ENCODE measurements around the gene PRF1.

The PRF1 gene

DNA sequence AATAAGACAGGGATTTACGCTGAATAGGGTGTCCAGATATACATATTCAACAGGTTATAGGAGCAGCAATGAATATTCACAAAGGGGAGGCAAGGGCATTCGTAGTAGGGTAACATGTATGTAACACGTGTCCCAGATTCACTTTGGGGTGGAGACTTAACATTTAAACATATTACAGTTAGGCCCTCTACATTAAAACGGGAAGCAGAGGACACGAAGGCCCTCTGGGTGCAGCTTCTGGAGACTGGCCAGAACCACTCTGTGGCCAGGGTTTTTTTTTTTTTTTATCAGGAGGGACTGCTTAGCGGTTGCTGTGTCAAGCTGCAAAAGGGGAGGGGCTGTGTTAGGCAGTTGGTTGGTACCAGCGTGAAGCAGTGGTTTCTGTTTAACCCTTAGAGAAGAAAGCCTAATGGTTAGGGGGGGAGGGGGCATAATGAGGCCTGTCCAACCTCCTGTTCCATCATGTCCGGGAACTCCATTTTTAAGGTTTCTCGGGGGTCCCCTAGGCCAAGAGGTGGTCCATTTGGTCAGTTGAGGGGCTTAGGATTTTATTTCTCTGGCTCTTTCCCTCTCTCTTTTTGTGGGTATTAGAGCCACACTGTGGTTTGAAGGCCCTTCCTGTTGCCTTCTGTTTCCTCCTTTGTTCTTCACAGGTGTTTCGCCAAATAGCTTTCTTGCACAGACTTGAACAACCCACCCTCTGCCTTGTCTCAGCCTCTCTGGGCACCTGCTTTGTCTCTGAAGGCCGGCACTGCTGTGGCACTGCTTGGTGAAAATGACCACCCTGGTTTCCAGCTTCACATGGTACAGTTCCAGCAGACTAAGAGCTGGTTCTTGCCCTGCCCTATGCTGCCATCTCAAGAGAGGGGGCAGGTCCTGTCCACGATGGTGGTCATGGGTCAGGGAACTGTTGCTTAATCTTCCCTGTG lies 26.4 kb downstream of the PRF1 start:
- DNase-seq, result no peak

- no peak for DNase-seq
Observed at GRCh38 chr10:70575486-70575873, 27.1 kb downstream of the PRF1 start.

DNA sequence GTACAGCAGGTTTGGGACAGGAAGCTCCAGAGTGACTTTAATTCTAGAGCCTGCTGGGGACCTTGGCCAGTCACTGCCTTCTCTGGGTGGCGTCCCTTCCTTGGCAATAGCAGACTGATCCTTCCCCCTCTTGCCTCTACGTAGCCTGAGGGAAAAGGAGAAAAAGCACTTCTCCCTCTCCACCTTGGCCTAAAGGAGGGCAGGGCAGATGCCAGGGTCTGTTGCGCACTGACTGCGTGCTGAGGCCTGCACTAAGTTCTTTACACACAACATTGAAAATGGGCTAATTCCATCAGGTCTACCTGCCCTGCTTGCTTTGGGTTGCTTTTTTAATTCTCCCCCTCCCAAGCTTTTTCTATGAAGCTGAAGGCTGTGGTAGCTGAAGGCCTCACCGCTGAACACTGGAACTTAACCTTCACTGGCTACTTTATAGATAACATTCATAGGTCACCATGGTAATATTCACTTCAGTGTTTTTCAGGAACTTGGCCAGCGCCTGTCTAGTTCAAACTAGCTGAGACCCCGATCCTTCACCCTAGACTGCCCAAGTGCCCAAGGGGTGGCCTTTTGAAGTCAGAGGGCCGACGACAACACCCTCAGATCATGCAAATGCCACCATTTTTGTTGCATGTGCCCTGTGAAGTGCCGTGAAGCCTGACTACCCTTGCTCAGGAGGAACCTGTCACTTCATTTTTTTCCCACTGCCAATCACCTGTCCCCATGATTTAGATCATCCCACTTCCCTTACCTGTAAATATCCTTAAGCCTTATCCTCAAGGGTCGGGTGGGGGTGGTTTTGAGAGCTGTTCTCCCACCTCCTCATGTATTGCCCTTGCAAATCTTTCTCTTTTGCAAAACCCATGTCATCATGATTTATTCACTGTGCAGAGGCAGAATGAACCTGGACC lies 28.7 kb downstream of the PRF1 start:
- no peak for DNase-seq

DNA sequence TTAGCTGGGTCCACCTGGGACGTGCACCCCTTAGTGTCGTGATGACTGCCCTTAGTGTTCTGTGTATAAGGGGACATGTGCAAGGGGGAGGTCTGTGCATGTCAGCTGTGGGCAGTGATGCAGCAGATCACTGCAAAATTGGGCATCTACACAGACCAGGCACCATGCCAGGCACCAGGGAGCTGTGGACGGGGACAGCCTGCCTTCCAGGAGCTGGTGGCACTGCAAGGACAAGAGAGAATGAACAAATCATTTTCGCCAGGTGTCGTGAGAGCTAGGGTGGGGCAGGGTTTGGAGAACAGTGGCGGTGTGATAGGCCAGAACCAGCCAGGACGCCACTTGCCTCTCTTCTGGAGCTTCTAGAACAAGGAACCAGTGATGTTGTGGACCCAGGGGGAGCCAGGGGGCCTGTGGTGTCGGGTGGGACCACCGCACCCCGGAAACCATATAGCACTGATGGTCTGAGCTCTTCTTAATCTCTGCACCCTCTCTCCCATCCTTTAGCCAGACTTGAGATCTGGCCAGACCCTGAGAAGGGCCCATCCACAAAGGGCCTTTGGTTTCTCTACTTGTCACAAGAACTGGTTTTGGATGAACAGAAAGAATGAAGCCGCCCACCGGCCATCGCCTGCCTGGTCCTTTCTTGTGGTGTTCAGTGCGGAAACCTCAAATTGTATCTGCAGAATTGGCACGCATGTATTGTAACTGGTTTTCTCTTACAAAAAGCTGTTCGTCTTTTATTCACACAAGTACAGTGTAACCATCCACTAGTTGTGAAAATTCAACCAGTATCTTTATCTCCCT lies 30.7 kb downstream of the PRF1 start:
- DNase-seq, result no peak

- no peak for DNase-seq
Observed at GRCh38 chr10:70571236-70571635, 31.3 kb downstream of the PRF1 start.

DNA sequence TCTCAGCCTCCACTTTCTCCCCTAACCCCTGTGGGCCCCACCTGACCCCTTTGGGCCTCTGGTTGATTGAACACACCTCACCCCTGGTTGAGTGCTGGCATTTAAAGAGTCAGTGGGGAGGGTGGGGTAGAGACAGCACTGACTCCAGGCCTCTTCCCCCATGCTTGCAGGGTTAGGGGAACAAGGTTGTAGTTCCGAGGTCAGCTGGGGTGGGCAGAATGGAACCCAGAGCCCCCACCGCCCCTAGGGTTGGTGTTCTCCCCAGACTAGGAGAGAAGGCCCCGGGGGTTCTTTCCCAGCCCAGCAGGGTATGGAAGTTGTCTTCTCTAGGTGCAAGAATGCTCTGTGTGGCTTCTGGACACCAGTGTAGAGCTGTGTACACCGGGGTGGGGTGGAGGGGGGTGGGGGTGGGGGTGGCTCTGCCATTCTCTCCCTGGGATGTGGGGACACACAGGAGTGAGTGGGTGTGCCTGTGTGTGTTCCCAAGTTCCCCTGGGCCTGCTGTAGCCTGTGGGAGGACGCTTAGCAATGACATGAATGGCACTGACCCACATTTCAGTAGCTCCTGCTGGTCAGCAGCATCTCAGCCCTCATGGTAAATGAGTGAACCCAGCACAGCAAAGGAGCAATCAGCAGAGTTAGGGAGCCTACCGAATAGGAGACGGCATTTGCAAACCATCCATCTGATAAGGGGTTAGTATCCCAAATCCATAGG lies 33.6 kb downstream of the PRF1 start:
- no peak for DNase-seq

DNA sequence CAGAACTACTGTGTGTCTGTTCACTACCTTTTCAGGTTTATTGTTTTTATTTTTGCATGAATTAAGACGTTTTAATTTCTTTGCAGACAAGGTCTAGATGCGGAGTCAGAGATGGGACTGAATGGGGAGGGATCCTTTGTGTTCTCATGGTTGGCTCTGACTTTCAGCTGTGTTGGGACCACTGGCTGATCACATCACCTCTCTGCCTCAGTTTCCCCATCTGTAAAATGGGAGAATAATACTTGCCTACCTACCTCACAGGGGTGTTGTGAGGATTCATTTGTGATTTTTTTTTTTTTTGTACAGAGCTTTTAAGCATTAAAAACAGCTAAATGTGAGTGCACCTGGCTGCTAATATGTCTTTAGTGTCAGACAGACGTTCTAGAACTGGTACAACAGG lies 34.4 kb downstream of the PRF1 start:
- DNase-seq, result no peak

DNA sequence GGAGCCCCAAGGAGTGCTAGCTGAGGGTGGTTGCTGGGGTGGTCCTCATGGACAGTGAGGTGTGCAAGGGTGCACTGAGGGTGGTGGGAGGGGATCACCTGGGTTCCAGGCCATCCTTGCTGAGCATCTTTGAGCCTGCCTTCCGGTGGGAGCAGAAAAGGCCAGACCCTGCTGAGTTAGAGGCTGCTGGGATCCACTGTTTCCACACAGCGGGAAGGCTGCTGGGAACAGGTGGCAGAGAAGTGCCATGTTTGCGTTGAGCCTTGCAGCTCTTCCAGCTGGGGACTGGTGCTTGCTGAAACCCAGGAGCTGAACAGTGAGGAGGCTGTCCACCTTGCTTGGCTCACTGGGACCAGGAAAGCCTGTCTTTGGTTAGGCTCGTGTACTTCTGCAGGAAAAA lies 34.9 kb downstream of the PRF1 start:
- DNase-seq, result no peak

DNA sequence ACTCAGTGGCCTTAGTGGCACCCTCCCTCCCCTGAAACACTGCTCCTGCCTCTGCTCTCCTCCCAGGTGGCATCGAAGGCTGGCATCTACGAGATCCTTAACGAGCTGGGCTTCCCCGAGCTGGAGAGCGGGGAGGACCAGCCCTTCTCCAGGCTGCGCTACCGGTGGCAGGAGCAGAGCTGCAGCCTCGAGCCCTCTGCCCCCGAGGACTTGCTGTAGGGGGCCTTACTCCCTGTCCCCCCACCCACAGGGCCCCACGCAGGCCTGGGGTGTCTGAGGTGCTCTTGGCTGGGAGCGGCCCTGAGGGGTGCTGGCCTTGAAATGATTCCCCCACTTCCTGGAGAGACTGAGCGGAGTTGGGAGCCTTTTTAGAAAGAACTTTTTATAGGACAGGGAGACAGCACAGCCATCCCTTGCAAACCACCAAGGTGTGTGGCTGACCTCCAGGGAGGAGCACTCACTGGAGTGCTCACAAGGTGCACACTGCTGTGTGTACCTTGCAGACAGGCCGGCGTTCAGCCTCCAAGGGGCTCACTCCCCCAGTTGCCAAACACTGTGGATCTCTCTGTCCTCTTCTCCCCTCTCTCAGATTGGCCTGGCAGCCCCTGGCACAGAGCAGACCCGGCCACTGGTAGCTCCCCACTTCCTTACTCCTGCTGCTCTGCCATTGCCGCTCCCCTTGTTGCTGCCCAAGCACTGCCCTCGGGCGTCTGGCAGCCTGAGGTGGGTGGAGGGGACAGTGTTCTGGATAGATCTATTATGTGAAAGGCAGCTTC lies 35.8 kb downstream of the PRF1 start:
- DNase-seq, result no peak

GRCh38 chr10:70565556-70566514 lies 36.7 kb downstream of the PRF1 start:
- DNase-seq, result no peak

GRCh38 chr10:70564901-70565351 lies 37.6 kb downstream of the PRF1 start:
- no peak for DNase-seq

DNA sequence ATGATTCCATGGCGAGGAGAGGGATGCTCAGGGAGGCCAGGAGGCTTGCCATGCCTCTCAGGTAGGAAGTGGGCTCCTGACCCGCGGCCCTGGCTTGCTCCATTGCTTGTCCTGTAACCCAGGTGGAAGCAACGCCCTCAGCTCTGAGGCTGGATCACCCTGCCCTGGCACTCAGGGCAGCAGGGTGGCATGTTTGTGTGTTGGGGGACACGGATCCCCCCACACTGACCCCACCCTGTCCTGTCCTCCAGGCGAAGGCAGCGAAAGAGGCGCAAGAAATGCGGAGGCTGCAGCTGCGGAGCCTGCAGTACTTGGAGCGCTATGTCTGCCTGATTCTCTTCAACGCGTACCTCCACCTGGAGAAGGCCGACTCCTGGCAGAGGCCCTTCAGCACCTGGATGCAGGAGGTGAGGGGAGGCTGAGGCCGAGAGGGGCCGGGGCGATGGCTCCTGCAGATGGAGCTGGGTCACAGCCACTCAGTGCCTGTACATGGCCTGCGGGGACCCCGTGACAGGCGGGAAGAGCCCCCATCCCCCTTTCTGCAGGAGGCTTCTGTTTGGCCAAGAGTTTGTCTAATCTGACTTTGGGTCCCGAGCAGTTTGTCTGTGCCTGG lies 38.3 kb downstream of the PRF1 start:
- no peak for DNase-seq

GRCh38 chr10:70563230-70563629 lies 39.3 kb downstream of the PRF1 start:
- no peak for DNase-seq

DNA sequence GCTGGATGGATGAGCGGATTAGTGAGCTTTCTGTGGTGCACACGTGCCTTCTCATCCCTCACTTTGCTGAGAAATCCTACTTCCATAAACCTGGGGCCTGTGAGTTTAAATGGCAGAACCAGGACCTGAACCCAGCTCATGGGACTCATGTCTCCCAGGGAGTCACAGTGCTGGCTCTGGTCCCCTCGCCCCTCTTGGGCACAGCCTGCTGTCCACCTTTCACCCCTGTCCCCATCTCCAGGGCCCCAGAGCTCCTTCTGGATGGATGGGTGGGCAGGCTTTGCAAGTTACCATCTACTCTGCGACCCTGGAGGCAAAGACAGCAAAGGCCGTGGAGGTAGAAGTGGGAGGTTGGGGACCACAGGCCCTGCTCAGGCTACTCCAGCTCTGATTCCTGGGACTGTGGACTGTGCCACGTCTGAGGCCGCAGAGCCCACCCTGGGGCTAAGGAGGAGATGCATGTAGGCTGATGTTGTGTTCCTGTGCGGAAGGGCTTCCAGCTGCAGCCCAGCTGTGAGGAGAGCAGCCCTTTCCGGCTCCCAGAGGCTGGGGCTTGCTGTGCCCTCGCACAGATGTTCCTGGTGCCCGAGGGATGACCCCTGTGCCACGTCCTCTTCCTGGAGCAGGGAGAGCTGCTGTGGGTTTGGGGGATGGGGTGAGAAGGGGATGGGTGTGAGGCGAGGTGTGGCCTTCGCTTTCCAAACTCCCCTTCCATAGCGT lies 40.3 kb downstream of the PRF1 start:
- DNase-seq, result no peak

- DNase-seq, result no peak
Observed at GRCh38 chr10:70561558-70561957, 41.0 kb downstream of the PRF1 start.

DNA sequence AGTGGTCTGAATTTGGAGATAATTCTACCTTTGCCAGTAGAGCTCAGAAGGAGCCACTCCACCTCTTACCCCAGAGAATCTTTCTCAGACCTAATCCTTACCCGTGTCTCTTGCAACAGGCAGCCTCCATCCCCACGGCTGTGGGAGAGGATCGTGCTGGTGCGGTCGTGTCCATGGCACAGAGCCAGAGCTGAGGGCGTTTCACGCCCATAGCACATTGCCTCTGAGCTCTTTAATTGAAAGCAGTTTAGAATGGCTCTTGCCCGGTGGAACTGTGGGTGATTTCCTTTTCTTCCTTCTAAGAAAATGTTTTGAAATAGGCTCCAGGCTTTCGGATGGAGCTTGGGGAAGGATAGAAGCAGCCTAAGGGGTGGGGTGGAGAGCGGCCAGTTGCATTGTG lies 41.5 kb downstream of the PRF1 start:
- DNase-seq, result no peak

GRCh38 chr10:70560511-70560941 lies 42.0 kb downstream of the PRF1 start:
- DNase-seq, result no peak

DNA sequence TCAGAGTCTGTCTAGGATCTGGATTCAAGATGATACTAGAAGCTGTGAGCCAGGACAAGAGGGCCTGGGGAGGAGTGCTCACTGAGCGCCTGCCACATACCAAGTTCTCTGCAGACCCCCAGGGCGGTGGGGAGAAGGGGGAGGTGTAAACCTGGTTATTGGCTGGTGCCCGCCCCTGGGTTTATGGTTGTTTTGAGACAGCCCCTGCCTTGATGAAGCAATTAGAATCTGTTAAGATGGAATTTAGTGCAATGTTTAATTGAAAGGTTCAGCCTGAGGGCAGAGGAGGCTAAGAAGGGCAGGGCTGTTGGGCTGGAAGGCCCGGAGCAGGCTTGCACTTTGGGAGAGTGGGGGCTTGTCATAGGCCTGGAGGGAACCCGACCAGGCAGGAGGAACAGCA lies 42.7 kb downstream of the PRF1 start:
- no peak for DNase-seq
